ENCODE measurements around the gene TBCA. TPM values are rescaled to one million over a fixed set of nuclear protein-coding genes. Genes with fewer than 3 reads are reported as not detected.

Gene TBCA
- total and polyA plus RNA-seq, 9 of the 15 experiments (the other 6 are each of a cell fraction or from before 2014, with no cell fraction given), result 164 to 661 (median 334) TPM

GRCh38 chr5:77650686-77651085, 125.5 kb downstream of the TBCA start:
- intact Hi-C loops (cut with micrococcal nuclease), result no loop called here
- H3K4me3 ChIP-seq, result no peak overlapping the region
- ATAC-seq, result no peak
- no peaks in the 10 kb centered on the region for H3K9me1 ChIP-seq (ENCODE audit: control insufficient read depth, insufficient read depth, low read length)
- H3K79me2 ChIP-seq (ENCODE audit: control insufficient read depth, insufficient read depth, low read length), result no peaks in the 10 kb centered on the region
- TF ChIP-seq HEY1 (CRISPR knock-in tag; IDR thresholded peaks at IDR 0.05; ENCODE audit: borderline replicate concordance), result no peak
- TF ChIP-seq ZNF785 (CRISPR knock-in tag; IDR thresholded peaks at IDR 0.05), result no peak
- no peak for TF ChIP-seq CBX2 (IDR thresholded peaks at IDR 0.05; ENCODE audit: insufficient read depth, low read length, poor library complexity, severe bottlenecking)
- TF ChIP-seq IFI16 (CRISPR knock-in tag; IDR thresholded peaks at IDR 0.05), result no peak
- TF ChIP-seq CBFA2T2 (conservative IDR thresholded peaks at IDR 0.05), result no peak
- no peak for TF ChIP-seq CC2D1A (IDR thresholded peaks at IDR 0.05)
- no peak for TF ChIP-seq NR2F6 (CRISPR knock-in tag; IDR thresholded peaks at IDR 0.05)
- TF ChIP-seq NUFIP1 (IDR thresholded peaks at IDR 0.05; ENCODE audit: partially characterized antibody), result no peak
- no peak for TF ChIP-seq ZNF23 (CRISPR knock-in tag; IDR thresholded peaks at IDR 0.05)
- no peak for TF ChIP-seq RFX5 (IDR thresholded peaks at IDR 0.05; ENCODE audit: low read depth, low read length)
- TF ChIP-seq CBX8 (IDR thresholded peaks at IDR 0.05; ENCODE audit: borderline replicate concordance, extremely low read depth, low read depth, low read length, poor library complexity, severe bottlenecking), result no peak
- TF ChIP-seq, protein P1, sequence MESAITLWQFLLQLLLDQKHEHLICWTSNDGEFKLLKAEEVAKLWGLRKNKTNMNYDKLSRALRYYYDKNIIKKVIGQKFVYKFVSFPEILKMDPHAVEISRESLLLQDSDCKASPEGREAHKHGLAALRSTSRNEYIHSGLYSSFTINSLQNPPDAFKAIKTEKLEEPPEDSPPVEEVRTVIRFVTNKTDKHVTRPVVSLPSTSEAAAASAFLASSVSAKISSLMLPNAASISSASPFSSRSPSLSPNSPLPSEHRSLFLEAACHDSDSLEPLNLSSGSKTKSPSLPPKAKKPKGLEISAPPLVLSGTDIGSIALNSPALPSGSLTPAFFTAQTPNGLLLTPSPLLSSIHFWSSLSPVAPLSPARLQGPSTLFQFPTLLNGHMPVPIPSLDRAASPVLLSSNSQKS (CRISPR knock-in tag; IDR thresholded peaks at IDR 0.05), result no peak
- TF ChIP-seq CGGBP1 (CRISPR knock-in tag; IDR thresholded peaks at IDR 0.05), result no peak
- TF ChIP-seq ZC3H8 (IDR thresholded peaks at IDR 0.05), result no peak
- TF ChIP-seq NFIX (CRISPR knock-in tag; IDR thresholded peaks at IDR 0.05; ENCODE audit: low read depth), result no peak
- TF ChIP-seq POLR2B (IDR thresholded peaks at IDR 0.05; ENCODE audit: low read depth, partially characterized antibody), result no peak
- no peak for TF ChIP-seq TCF7L2 (IDR thresholded peaks at IDR 0.05; ENCODE audit: low read depth, low read length)
- TF ChIP-seq ESRRA (IDR thresholded peaks at IDR 0.05; ENCODE audit: borderline replicate concordance, low read depth), result no peak
- TF ChIP-seq NFIC (IDR thresholded peaks at IDR 0.05), result no peak
- peaks cover 0 to 3% of the 10 kb centered on the region in 2 experiments; a peak in 1 of 5 replicates for H3K4me1 ChIP-seq (replicated peaks in 1 of 2; ENCODE audit: control insufficient read depth in 2 of 2, insufficient read depth in 2 of 2, low read length in 2 of 2)
- in situ Hi-C loops (cut with MboI), result loop anchor here (10.0 kb wide), 1 partner anchor 304 kb away; no protein-coding TSS in a partner anchor
- H3K9ac ChIP-seq (ENCODE audit: insufficient read depth in 1 of 2, low read depth in 2 of 2, low read length in 2 of 2), result no peak overlapping the region
- H2AFZ ChIP-seq (ENCODE audit: low read depth, low read length), result no peak overlapping the region
- no peaks in the 10 kb centered on the region for H3K36me3 ChIP-seq (ENCODE audit: control insufficient read depth, insufficient read depth, low read length)
- BruUV-seq (replicated peaks), result no TSS peak
- DNase-seq (ENCODE audit: extremely low read depth in 1 of 4, low spot score in 3 of 4), result no peak
- peaks cover 0 to 9% of the 10 kb centered on the region in 2 experiments; a peak in 2 of 5 replicates for H3K27me3 ChIP-seq (ENCODE audit: control insufficient read depth in 2 of 2, insufficient read depth in 2 of 2, low read length in 2 of 2)
- no peak overlapping the region for H3K4me2 ChIP-seq (ENCODE audit: insufficient read depth, low read length)
- 0% methylated on average over 1 of the region's 1 CpG for WGBS (ENCODE audit: insufficient coverage, low coverage, missing lambda C conversion rate)
- H3K9me3 ChIP-seq (replicated peaks; ENCODE audit: control insufficient read depth, insufficient read depth, low read depth, low read length), result no peaks in the 10 kb centered on the region
- ChIA-PET CTCF (ENCODE audit: low intra/inter-chr PET ratio) (no interaction called here), POLR2A (interaction anchor here (1.0 kb wide), 1 partner anchor 12 kb away, joined by 3 read pairs; the partner anchor contains the start of gene OTP)
- no peak overlapping the region for H3K27ac ChIP-seq (ENCODE audit: extremely low read depth, low read depth, low read length)
- no peak for FAIRE-seq
- no peaks in the 10 kb centered on the region for H4K20me1 ChIP-seq (replicated peaks; ENCODE audit: control insufficient read depth, insufficient read depth, low read length)
